Measurements from ENCODE around the gene PLA2G2C. TPM values are rescaled to one million over a fixed set of nuclear protein-coding genes. Genes with fewer than 3 reads are reported as not detected.

PLA2G2C gene
- total RNA-seq, 4 donors from 2014 or later = not detected

GRCh38 chr1:20147846-20148570 lies 38.3 kb downstream of the PLA2G2C start:
- no peak overlapping the region for H3K27ac ChIP-seq
- DNase-seq (ENCODE audit: low spot score in 2 of 2) = no peak
- H3K27me3 ChIP-seq = no peaks in the 10 kb centered on the region
- no peaks in the 10 kb centered on the region for H3K9me3 ChIP-seq
- TF ChIP-seq, protein P1, sequence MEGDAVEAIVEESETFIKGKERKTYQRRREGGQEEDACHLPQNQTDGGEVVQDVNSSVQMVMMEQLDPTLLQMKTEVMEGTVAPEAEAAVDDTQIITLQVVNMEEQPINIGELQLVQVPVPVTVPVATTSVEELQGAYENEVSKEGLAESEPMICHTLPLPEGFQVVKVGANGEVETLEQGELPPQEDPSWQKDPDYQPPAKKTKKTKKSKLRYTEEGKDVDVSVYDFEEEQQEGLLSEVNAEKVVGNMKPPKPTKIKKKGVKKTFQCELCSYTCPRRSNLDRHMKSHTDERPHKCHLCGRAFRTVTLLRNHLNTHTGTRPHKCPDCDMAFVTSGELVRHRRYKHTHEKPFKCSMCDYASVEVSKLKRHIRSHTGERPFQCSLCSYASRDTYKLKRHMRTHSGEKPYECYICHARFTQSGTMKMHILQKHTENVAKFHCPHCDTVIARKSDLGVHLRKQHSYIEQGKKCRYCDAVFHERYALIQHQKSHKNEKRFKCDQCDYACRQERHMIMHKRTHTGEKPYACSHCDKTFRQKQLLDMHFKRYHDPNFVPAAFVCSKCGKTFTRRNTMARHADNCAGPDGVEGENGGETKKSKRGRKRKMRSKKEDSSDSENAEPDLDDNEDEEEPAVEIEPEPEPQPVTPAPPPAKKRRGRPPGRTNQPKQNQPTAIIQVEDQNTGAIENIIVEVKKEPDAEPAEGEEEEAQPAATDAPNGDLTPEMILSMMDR (IDR thresholded peaks at IDR 0.05) = no peak
- TF ChIP-seq EP300 (IDR thresholded peaks at IDR 0.05) = no peak
- peaks cover 0 to 13% (median 10%) of the 10 kb centered on the region in 4 donors for H3K4me1 ChIP-seq
- 80 to 84% methylated on average over 13 of the region's 13 CpGs for WGBS, 2 donors
- H3K36me3 ChIP-seq = no peaks in the 10 kb centered on the region
- H3K4me3 ChIP-seq = no peak overlapping the region

DNA sequence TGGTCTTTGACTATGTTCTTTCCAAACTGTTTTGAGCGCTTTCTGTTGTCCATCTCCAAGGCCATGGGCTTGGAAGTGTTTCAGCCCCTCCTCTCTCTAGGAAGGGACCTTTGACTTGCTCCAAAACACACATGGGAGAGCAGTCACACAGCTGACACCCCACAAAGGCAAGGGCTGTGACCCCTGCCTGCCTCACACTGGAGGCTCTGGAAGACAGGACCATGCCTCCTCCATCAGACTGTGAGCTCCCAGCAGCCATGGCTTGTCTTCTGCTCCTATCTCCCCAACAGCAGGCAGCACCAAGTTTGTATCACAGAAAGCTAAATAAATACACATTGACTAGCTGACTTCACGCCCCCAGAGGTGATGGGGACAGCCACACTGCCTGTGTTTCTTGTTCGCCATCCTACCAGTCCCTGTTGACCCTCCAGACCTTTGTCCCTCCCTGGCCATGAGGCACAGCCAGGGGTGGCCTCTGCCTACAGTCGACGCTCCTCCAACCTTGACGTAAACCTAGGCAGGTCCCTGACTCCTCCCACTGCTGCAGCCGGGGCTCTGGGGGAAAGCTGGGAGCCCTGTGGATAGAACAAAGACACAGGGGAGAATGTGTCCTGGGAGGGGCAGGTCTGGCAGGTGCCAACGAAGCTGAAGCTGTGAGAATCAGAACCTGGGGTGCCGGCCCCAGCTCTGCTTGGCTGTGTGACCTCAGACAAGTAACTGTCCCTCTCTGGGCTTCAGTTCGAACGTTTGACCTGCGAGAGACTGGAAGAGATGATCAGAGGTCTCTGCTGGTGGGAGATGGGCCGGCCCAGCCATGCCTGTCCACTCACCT lies 42.4 kb downstream of the PLA2G2C start:
- Histone ChIP-seq H3K36me3 (no peaks in the 10 kb centered on the region), H3K9me3 (no peaks in the 10 kb centered on the region), H3K27me3 (no peaks in the 10 kb centered on the region), H3K4me3 (no peak overlapping the region), H3K27ac (no peak overlapping the region), H3K4me1 (no peaks in the 10 kb centered on the region)
- no peak for DNase-seq (ENCODE audit: low spot score in 2 of 2)
- TF ChIP-seq POLR2A (IDR thresholded peaks at IDR 0.05) (no peak), EP300 (IDR thresholded peaks at IDR 0.05) (no peak)
- TF ChIP-seq, protein P1 (IDR thresholded peaks at IDR 0.05) = no peak
- WGBS, 2 donors = 65 to 81% methylated on average over 8 to 13 of the region's 13 CpGs

DNA sequence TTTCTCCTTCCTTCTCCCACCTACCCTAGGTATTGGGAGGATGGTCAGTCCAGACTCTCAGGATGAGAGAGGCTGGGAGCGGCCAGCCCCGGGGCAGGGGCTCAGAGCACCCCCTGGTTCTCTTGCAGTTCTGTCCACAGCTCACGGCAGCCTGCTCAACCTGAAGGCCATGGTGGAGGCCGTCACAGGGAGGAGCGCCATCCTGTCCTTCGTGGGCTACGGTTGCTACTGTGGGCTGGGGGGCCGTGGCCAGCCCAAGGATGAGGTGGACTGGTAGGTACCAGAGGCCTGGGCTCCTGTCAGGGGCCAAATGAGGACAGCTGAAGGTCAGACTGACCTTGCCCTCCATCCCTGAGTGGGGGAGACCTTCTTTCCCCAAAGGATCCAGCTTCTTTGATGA lies 43.0 kb downstream of the PLA2G2C start:
- Histone ChIP-seq H3K4me1 (no peaks in the 10 kb centered on the region), H3K36me3 (no peaks in the 10 kb centered on the region), H3K4me3 (no peak overlapping the region), H3K9me3 (no peaks in the 10 kb centered on the region), H3K27me3 (no peaks in the 10 kb centered on the region), H3K27ac (no peak overlapping the region)
- WGBS, 2 donors = 92 to 95% methylated on average over 8 of the region's 8 CpGs
- TF ChIP-seq, protein P1 (IDR thresholded peaks at IDR 0.05) = no peak
- TF ChIP-seq POLR2A (IDR thresholded peaks at IDR 0.05) = no peak
- TF ChIP-seq EP300 (IDR thresholded peaks at IDR 0.05) = no peak
- no peak for DNase-seq (ENCODE audit: low spot score in 2 of 2)

DNA sequence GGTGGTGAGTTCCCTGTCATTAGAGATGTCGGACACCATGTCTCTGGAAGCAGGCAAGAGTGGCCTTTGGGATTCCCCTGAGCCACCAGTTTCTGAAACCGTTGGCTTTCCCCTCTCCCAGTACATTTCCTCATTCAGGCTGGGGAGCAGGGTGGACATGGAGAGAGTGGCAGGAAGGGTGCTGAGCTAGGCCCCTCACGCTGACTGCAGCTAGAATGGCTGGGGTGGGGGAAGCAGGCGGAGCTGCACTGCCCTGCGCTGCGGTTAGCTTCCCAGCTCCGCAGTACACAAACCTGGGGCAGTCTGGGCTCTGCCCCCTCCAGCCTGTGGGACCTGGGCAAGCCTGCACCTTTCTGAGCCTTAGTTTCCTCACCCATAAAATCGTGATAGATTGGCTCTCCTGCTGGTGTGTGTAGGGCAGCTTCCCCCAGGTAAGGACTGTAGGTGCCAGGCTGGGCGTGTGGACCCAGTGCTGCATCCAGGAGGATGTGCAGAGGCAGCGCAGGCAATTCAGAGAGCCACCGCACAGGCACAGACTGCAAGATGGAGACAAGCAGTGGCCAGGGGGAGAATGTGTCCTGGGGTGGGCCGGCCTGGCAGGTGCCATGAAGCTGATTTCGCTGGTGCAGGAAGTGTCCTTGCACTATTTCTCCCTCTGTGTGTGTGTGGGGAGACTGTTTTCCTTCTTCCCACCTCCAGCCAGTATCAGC lies 44.2 kb downstream of the PLA2G2C start:
- 71 to 86% methylated on average over 11 to 12 of the region's 13 CpGs for WGBS, 2 donors
- H3K9me3 ChIP-seq = no peaks in the 10 kb centered on the region
- H3K4me3 ChIP-seq = no peak overlapping the region
- H3K27ac ChIP-seq = no peak overlapping the region
- TF ChIP-seq EP300 (IDR thresholded peaks at IDR 0.05) (no peak), POLR2A (IDR thresholded peaks at IDR 0.05) (no peak)
- TF ChIP-seq, protein P1 (IDR thresholded peaks at IDR 0.05) = no peak
- H3K27me3 ChIP-seq = no peaks in the 10 kb centered on the region
- no peak for DNase-seq (ENCODE audit: low spot score in 2 of 2)
- H3K4me1 ChIP-seq = no peaks in the 10 kb centered on the region
- H3K36me3 ChIP-seq = no peaks in the 10 kb centered on the region
